Stimulated activated CD4-positive, alpha-beta T cell treated with anti-CD3 and anti-CD28 coated beads, Interleukin-15, amount 100 ng/mL, for 24 hours (primary cell): ENCODE results near the gene KRT86.
"Not testable (repeated sequence)": the region's sequence is repeated elsewhere in the genome, so short reads cannot be mapped to it uniquely, and the experiment has no call there.

Source experiments
- DNase-seq: peaks from one replicate; pipeline ENCODE4 v3.0.0-alpha.2; 2020

The KRT86 gene

DNA sequence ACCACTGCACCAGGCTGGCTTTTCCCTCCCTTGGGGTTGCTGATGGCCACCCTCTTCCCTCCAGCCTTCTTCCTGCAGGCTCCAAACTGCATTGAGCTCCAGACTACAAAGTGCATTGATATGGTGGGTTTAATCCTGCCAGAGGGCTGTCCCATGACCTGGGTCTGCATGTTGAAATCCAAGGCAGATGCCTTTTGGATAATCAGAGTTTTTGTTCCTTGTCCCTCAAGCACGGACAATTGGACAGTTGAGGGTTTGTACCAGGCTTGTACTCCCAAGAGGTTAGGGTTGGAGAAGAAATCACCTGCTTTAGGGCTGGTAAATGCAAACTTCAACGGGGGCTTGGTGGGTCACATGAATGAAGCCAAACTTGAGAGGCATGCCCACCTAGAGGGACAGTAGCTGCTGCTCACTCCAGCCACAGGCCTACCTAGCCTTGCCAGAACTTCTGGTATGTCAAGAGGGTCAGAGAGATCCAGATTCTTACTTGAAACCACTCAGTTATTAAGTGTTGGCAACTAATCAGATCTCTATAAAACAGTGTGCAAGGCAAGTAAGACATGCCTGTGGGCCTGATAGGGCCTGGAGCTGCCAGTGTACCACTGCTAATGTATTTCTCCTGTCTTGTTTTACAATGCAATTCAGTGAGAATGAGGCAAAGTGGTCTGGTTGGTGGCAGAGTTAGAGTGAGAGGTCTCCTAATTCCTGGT, 68.5 kb downstream of the KRT86 start:
- DNase-seq: no peak

DNA sequence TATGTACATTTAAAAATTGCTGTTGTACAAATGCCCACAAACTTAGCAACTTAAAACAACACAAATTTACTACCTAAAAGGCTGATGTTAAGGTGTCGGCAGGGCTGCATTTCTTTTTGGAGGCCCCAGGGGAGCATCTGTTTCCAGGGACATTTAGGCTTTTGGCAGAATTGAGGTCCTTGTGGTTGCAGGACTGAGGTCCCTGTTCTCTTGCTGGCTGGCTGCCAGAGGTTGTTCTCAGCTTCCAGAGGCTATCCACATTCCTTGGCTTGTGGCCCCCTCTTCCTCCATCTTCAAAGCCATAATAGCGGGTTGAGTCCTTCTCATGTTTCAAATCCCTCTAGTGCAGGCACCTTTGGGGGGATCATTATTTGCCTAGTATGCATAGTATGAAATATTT, 69.1 kb downstream of the KRT86 start:
- DNase-seq: no peak

DNA sequence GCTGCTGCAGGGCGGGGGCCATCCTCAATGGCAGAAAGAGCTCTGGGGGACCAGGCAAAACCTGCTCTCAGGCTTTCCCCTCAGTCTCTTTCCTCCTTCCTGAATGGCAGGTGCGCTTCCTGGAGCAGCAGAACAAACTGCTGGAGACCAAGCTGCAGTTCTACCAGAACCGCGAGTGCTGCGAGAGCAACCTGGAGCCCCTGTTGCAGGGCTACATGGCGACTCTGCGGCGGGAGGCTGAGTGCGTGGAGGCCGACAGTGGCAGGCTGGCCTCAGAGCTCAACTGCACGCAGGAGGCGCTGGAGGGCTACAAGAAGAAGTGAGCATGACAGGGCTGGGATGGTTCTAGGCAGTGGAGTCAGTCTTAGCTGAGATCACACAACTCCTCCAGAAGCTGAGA, 69.7 kb downstream of the KRT86 start:
- no peak for DNase-seq

DNA sequence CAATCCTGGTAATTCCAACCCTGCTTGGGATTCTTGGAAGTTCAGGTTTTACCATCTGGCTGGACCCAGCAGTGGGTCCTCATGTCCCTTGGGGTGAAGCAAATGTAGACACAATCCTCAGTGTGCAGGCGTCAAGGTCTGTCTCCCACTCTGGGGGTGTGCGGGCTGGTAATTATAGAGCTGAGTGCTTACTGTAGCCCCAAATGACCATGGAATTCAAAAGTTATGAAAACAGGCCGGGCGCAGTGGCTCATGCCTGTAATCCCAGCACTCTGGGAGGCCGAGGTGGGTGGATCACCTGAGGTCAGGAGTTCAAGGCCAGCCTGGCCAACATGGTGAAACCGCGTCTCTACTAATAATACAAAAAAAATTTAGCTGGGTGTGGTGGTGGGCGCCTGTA, 70.6 kb downstream of the KRT86 start:
- DNase-seq: not testable (repeated sequence)

DNA sequence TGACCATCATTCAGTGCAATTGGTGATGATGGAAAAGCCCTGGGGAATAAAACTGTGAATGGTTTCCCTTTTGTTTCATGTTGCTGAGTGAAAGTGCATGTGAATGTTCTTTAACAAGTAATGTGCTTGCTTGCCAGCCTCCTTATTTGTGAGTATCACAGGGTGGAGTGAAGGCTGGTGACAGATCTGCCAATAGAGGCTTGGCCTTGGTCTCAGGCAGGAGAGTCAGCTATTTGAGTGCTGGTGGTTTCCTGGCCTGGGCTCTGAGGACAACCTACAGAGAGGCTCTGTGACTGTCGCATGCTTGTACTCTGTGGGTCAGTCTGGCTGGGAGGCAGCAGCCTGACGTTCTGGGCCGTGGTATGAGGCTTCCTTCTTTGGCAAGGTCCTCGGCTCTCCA, 72.1 kb downstream of the KRT86 start:
- no peak for DNase-seq

DNA sequence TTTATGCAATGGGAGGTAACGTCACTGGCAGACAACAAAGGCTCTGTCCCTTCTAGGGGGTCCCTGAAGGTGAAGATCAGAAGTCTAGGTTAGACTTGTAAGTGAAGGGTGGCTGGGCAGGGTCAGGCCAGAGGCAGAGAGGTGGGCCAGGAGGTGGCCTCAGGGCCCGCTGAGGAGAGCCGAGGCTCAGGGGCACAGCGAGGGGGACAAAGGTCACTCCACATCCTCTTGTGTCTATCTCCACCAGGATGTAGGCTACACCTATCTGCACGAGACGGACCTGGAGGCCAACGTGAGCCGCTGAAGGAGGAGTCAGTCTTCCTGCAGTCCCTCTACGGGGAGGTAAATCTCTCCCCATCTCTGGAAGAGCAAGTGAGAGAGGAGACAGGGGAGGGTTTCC, 72.6 kb downstream of the KRT86 start:
- no peak for DNase-seq

DNA sequence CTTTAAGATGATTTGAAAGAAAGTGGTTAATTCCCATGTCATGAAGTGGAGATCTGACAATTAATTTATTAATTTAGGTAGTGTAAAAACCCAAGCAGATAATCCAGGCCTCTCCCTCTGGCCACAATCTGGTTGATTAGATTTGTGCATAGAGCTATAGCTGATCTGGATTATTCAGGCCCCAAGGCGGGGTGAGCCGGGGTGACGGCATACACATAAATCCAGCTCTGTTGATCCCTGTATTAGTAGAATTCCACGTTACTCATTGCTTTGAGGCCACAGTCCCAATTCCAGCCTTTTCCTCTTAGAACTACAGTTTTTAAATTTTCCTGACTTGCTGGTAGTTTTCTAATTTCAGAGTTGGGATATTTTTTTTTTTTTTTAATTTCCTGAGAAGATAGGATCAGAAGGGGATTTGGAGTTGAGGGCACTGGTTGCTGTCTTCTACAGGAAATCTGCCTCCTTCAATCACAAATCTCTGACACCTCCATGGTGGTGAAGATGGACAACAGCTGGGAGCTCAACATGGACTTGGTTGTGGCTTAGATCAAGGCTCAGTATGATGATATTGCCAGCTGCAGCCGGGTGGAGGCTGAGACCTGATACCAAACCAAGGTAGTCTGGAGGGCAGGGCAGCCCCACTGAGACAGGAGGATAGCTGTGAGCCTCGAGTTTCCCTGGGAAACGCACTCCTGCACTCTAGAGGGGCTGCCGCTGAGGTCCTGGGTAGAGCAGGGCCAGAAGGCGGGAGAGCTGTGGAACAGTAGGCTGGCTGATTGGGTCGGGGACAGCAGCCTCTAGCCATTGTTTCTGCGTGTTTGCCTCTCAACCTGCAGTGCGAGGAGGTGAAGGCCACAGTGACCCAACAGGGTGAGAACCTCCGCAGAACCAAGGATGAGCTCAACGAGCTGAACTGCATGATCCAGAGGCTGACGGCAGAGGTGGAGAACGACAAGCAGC, 73.4 kb downstream of the KRT86 start:
- DNase-seq: no peak

DNA sequence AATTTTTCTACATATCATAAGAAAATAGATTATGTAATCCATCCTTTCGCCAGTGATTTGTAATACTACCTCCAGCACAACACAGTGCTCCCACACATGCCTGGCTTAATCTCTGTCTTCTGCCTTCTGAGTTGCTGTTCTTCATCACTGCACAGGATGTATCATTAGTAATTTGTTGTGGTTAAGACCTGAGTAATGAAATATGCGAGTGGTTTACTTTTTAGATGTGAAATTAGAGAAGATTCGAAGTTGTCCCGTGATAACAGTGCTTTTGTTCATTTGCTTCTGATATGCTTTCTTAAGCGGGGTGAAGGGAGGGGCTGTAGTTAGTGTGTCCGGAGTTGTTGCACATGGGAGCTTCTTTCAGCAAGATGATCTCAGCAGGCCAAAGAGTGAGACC, 74.8 kb downstream of the KRT86 start:
- DNase-seq: no peak

DNA sequence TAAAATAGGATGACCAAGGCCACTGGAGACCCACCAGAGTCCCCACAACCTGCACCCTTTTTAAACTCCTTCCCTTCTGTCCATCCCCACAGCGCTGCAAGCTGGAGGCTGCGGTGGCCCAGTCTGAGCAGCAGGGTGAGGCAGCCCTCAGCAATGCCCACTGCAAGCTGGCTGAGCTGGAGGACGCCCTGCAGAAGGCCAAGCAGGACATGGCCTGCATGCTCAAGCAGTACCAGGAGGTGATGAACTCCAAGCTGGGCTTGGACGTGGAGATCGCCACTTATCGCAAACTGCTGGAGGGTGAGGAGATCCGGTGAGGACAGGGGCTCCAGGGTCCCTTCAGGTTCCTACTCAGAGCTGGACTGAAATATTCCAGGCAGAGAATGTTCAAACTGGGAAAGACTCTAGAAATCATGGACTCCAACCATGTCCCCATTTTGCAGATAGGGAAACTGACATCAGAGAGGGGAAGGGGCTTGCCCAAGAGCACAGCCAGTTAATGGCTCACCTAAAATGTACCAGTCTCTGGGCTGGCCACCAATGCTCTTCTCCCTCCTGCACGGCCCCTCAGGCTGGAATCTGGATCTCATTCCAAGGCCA, 75.7 kb downstream of the KRT86 start:
- DNase-seq: no peak

DNA sequence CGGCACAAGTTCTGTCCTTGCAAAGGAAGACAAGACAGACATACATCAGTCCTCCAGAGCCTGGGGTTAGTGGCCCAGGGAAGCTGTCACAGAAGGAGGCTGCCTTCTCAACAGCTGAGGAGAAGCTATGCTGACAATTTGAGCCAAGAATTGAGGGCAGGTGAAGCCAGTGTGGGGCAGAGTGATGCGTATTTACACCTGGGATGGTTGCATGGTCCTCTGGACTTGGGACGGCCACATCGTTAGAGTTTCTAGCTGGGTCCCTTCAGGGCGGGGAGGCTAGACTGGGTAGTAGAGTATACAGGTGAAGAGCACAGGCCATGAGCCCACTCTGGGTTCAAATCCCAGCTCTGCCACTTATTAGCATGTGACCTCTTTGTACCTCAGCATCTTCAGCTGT, 76.3 kb downstream of the KRT86 start:
- DNase-seq: no peak

DNA sequence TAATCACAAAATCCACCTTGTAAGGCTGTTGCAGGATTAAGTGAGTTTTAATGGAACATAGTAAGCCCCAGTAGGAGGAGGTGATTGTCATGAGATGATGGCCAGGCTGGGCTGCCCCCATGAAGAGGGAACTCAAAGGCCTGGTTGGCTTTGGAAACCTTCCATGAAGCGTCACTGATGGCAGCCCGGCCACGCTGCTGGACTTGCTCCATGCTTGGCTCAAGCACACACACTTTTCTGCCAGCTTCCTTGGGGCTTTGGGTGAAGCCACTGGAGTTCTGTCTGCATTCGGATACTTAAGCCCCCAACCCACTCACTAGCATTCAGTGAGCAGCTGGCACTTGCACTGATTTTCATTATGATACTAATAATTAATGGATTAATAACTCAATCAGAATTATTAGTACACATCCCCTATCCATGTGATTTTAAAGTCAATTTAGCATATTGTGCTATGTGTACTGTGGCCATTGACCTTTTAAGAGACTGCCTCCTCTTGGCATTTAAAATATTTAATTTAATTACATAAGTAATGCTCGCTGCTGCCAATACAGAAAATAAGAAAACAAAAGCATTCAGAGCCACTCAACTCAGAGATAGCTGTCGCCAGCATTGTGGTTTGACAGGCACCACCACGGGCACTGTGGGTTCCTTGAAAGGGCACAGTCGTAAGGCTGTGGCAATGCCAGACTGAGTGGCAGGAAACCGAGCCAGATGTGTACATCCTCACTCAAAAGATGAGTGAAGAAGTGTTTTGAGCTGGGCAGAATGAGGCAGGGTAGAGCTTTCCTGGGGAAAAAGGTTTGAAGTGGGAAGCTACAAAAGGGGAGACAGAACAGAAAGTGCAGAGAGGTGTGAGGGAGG, 77.0 kb downstream of the KRT86 start:
- DNase-seq: peak; percentile 27

DNA sequence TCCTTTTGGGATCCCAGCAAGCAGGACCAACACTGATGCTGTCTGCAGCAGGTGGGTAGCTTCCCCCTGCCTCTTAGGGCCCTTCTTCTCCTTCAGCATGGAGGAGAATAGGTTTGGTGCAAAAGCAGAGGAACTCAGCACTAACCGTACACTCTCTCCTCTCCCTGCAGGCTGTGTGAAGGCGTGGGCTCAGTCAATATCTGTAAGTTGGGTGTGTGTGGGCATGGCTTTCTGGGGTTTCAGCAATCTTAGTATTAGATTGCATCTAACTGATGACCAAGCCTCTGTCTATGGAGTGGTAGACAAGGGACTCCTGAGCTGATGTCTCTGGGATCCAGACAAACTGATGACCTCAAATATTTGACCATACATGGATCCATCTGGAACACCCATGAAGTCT, 78.5 kb downstream of the KRT86 start:
- DNase-seq: no peak

DNA sequence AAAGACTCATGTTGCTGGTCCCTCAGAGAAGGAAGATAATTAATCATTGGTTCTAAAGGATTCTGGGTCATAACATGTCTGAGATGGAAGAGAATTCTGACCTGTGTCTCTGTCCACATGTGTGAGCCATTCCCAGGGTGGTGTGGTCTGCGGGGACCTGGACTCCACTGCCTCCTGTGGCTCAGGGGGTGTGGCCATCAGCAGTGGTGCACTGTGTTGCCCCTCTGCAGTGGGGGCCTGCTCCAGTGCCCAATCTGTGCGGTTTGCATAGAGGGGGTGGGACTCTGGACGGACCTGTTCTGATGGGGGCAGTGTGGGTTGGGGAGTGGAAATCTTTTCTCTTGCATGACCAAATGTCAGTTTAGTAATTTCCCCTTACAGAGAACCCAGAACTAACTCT, 79.3 kb downstream of the KRT86 start:
- DNase-seq: no peak

DNA sequence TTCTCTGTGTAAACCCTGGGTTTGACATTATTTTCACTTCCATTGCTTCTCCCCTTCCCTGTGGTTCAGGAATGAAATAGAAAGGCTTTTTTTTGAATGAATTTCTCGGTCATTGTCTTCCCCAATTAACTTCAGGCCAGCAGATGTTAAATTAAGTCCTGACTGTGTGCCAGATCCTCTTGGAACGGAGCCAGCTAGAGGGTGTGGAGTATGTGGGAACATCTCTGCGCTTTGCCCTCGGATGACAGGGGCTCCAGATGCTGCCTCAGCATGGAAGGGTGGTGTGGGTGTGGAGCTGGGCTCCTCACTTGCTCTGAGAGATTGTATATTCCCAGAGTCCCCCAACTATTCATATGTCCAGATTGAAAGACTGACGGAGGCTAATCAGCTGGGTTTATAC, 79.8 kb downstream of the KRT86 start:
- no peak for DNase-seq

DNA sequence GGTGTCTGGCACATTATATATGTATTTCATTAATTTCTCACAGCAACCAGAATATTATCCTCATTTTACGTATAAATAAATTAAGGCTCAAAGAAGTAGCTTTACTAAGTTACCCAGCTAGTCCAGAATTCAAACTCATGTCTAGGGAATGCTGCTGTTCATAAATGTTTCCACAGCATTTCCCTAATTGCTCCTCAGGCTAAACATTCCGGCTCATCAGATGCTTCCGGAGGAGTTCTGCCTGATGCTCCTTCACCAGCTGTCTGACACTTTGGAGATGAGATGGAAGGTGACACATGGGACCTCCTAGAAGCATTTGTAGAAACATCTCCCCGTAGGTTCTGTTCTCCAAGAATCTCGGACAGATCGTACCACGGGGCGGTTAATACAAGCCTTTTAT, 80.7 kb downstream of the KRT86 start:
- no peak for DNase-seq

DNA sequence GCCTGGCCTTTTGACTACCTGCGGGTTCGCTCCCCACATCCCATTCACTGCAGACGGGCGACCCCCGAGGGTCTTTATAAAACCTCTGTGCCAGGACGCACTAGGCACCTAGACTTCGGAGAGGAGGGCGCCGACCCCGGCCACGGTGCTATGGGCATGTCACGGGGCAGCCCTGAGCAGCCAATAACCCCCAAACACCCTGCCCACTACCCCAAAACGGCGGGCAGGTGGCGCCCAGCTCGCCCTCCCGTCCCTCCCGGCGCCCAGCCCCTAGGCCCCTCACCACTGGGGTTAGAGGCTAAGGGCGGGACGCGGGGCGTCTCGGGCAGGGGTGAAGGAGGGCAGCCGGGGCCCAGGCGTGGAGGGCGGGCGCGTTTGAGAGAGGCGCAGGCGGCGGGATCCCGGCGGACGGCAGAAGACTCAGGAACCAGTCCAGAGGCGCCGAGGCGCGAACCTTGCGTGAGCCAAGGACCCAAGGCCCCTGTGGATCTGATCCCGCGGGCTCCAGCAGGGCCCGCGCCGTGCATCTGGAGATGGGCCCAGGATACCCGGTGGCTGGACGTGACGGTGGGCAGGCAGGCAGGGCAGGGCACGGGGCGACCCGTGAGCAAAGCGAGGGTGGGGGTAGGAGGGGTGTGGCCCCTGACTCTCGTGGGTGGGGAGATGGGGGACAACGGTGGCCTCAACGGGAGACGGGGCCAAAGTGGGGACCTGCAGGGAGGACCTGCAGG, 81.8 kb downstream of the KRT86 start:
- no peak for DNase-seq

DNA sequence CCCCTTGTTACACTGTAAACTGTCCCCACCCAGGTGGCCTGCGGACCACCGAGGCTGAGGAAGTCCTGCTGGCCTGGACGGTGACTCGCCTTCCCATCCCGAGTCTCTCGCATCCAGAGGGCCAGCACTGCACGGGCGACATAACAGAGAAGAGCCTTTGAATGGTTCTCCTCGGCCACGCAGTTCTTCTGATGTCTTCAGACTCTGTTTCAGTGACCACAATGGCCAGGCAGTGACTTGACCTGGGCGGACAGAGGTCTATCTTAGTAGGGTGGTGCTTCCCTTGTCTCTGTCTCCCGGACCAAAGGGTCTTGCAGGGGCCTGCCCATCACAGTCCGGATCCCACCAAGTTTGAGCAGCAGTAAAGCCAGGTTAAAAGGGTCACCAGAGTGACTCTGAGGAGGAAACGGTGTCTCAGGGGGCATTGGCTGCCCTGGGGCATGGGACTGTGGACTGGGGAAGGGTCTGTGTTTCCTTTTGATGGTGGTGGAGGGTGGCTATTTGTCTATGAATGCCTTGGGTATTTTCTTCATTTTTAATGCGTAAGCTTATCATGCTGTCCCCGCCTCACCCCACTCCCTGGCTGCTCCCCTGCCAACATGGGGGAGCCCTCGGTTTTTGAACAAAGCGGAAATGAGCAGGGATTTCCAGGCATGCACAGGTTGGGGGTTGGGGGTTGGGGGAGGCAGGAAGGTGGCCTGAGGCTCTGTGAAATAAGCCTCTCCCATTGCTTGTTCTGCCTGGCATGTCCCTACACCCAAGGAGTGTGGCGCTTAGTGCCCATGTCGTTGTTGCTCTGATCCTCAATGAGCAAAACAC, 82.5 kb downstream of the KRT86 start:
- DNase-seq: no peak
